Caco-2 (cell line): ENCODE results near the gene ABCA13. TPM values are rescaled to one million over a fixed set of nuclear protein-coding genes. Genes with fewer than 3 reads are reported as not detected.

Source experiments
- BruUV-seq: library from RNA; stranded (reverse); fragments of 400-500 nt; replicated peaks from 2 replicates; lab custom pipeline; 2021; lab: Mats Ljungman, UMichigan
- CTCF ChIA-PET: fragments of 300-600 bp; sonication (Branson Sonifier 250); formaldehyde crosslinking; loops from one replicate; lab custom pipeline; 2022; ENCODE audit warnings: antibody characterized with exemption; lab: Charles Lee
- POLR2A ChIA-PET: fragments of 300-600 bp; sonication (Branson Sonifier 250); formaldehyde crosslinking; loops from one replicate; lab custom pipeline; 2022; ENCODE audit warnings: antibody characterized with exemption; lab: Charles Lee
- DNase-seq, 2 experiments: peaks; one replicate each; pipeline versions ENCODE4 v3.0.0 to v3.0.0-alpha.2; 2020 to 2022
- H3K27me3 ChIP-seq: replicated peaks from 2 replicates; pipeline ENCODE4 v1.6.0; 2011; ENCODE audit warnings: low read length; ENCODE audit not compliant: control insufficient read depth, insufficient read depth
- H3K36me3 ChIP-seq: 2 replicates; pipeline ENCODE4 v1.5.1; 2011; ENCODE audit warnings: low read length; ENCODE audit not compliant: control insufficient read depth, insufficient read depth
- H3K4me1 ChIP-seq: fragments of 250-450 bp; sonication (Bioruptor Pico); 2 replicates; pipeline ENCODE4 v1.5.1; 2020; ENCODE audit warnings: mild to moderate bottlenecking
- H3K4me3 ChIP-seq: 2 replicates; pipeline ENCODE4 v1.5.1; 2011; ENCODE audit warnings: low read depth, mild to moderate bottlenecking, control low read depth, low read length
- H3K9me3 ChIP-seq: fragments of 250-450 bp; sonication (Bioruptor Pico); 2 replicates; pipeline ENCODE4 v1.5.1; 2020; ENCODE audit warnings: mild to moderate bottlenecking, moderate library complexity
- H3K27ac Mint-ChIP-seq: one replicate; pipeline ENCODE4 v1.8.0; 2022; ENCODE audit warnings: mixed read lengths; ENCODE audit not compliant: unreplicated experiment
- H3K27me3 Mint-ChIP-seq: one replicate; pipeline ENCODE4 v1.8.0; 2022; ENCODE audit warnings: mixed read lengths; ENCODE audit not compliant: insufficient read depth, unreplicated experiment
- H3K36me3 Mint-ChIP-seq: one replicate; pipeline ENCODE4 v1.8.0; 2022; ENCODE audit warnings: mild to moderate bottlenecking, mixed read lengths; ENCODE audit not compliant: insufficient read depth, unreplicated experiment
- H3K4me1 Mint-ChIP-seq: one replicate; pipeline ENCODE4 v1.8.0; 2022; ENCODE audit warnings: low read depth, mixed read lengths; ENCODE audit not compliant: unreplicated experiment
- H3K4me3 Mint-ChIP-seq: one replicate; pipeline ENCODE4 v1.8.0; 2022; ENCODE audit warnings: mild to moderate bottlenecking, moderate library complexity, mixed read lengths; ENCODE audit not compliant: unreplicated experiment
- H3K9me3 Mint-ChIP-seq: one replicate; pipeline ENCODE4 v1.8.0; 2022; ENCODE audit warnings: mixed read lengths; ENCODE audit not compliant: unreplicated experiment
- CTCF ChIP-seq, 2 experiments: fragments of 200-600 bp in 1 of 2; IDR thresholded peaks; 1 replicate in 1 of 2; 2 replicates in 1 of 2; pipeline versions ENCODE4 v1.5.1 to v1.8.0; 2011 to 2022; ENCODE audit warnings: antibody characterized with exemption in 1 of 2, control low read depth in 1 of 2, inconsistent platforms in 1 of 2, low read depth in 1 of 2, low read length in 1 of 2, mild to moderate bottlenecking in 1 of 2, moderate library complexity in 1 of 2; ENCODE audit not compliant: insufficient read depth in 1 of 2, severe bottlenecking in 1 of 2, unreplicated experiment in 1 of 2
- intact Hi-C: fragments of 100-400 bp; cut with micrococcal nuclease; formaldehyde crosslinking; loops from one replicate; pipeline ENCODE4 v1.10.0; 2022; ENCODE audit not compliant: unreplicated experiment
- total RNA-seq: library from RNA; stranded (reverse); gene quantifications from 2 replicates; pipeline ENCODE4 v1.2.3, GENCODE V29; 2022

The ABCA13 gene
- total RNA-seq, 1 experiment from 2014 or later = 0.07 TPM

GRCh38 chr7:48176356-48176893, 5.2 kb downstream of the ABCA13 start:
- H3K27me3 Mint-ChIP-seq = peaks cover 2% of the 10 kb centered on the region
- intact Hi-C loops = no loop called here
- H3K36me3 Mint-ChIP-seq = no peaks in the 10 kb centered on the region
- H3K9me3 ChIP-seq = no peaks in the 10 kb centered on the region
- no peaks in the 10 kb centered on the region for H3K9me3 Mint-ChIP-seq
- H3K4me1 Mint-ChIP-seq = no peaks in the 10 kb centered on the region
- no peak overlapping the region for H3K4me3 Mint-ChIP-seq
- no TSS peak for BruUV-seq
- H3K4me1 ChIP-seq = no peaks in the 10 kb centered on the region
- TF ChIP-seq CTCF (IDR thresholded peaks at IDR 0.05; ENCODE audit: insufficient read depth in 1 of 2, low read depth in 1 of 2, low read length in 1 of 2, severe bottlenecking in 1 of 2, unreplicated experiment in 1 of 2) = no peak
- H3K36me3 ChIP-seq = no peaks in the 10 kb centered on the region
- no peak overlapping the region for H3K27ac Mint-ChIP-seq
- POLR2A ChIA-PET = no interaction called here
- CTCF ChIA-PET = no interaction called here
- H3K4me3 ChIP-seq = no peak overlapping the region
- no peak for DNase-seq
- H3K27me3 ChIP-seq = no peaks in the 10 kb centered on the region

- no peak overlapping the region for H3K27ac Mint-ChIP-seq
- intact Hi-C loops = no loop called here
These were observed 6.0 kb downstream of the ABCA13 start for GRCh38 chr7:48177271-48177670.

GRCh38 chr7:48179496-48180030, 8.3 kb downstream of the ABCA13 start:
- Histone ChIP-seq H3K27me3 (no peaks in the 10 kb centered on the region), H3K36me3 (no peaks in the 10 kb centered on the region), H3K4me3 (no peak overlapping the region), H3K9me3 (no peaks in the 10 kb centered on the region), H3K4me1 (no peaks in the 10 kb centered on the region)
- TF ChIP-seq CTCF (IDR thresholded peaks at IDR 0.05; ENCODE audit: insufficient read depth in 1 of 2, low read depth in 1 of 2, low read length in 1 of 2, severe bottlenecking in 1 of 2, unreplicated experiment in 1 of 2) = no peak
- no peak overlapping the region for H3K4me3 Mint-ChIP-seq
- H3K27me3 Mint-ChIP-seq = no peaks in the 10 kb centered on the region
- no peak for DNase-seq
- POLR2A ChIA-PET = no interaction called here
- CTCF ChIA-PET = no interaction called here
- no peaks in the 10 kb centered on the region for H3K9me3 Mint-ChIP-seq
- H3K36me3 Mint-ChIP-seq = no peaks in the 10 kb centered on the region
- no peak overlapping the region for H3K27ac Mint-ChIP-seq
- H3K4me1 Mint-ChIP-seq = no peaks in the 10 kb centered on the region
- no TSS peak for BruUV-seq
- intact Hi-C loops = no loop called here

More at GRCh38 chr7:48177271-48177670, 6.0 kb downstream of the ABCA13 start:
- no peaks in the 10 kb centered on the region for H3K9me3 ChIP-seq
- no TSS peak for BruUV-seq
- ChIA-PET CTCF (no interaction called here), POLR2A (no interaction called here)
- no peaks in the 10 kb centered on the region for H3K36me3 Mint-ChIP-seq
- no peaks in the 10 kb centered on the region for H3K27me3 ChIP-seq
- H3K4me3 Mint-ChIP-seq = no peak overlapping the region
- DNase-seq = no peak
- TF ChIP-seq CTCF (IDR thresholded peaks at IDR 0.05; ENCODE audit: insufficient read depth in 1 of 2, low read depth in 1 of 2, low read length in 1 of 2, severe bottlenecking in 1 of 2, unreplicated experiment in 1 of 2) = no peak
- no peaks in the 10 kb centered on the region for H3K27me3 Mint-ChIP-seq
- no peaks in the 10 kb centered on the region for H3K36me3 ChIP-seq
- H3K4me1 ChIP-seq = no peaks in the 10 kb centered on the region
- no peaks in the 10 kb centered on the region for H3K4me1 Mint-ChIP-seq
- H3K9me3 Mint-ChIP-seq = no peaks in the 10 kb centered on the region
- H3K4me3 ChIP-seq = no peak overlapping the region
